ACC112 (cell line): Measurements from ENCODE around the gene WNT2B.
"Not testable (repeated sequence)": the region's sequence is repeated elsewhere in the genome, so short reads cannot be mapped to it uniquely, and the experiment has no call there.

ENCODE experiments used
- H2AFZ ChIP-seq: fragments of 200-600 bp; sonication (generic); one replicate; pipeline ENCODE4 v1.6.0; 2017; ENCODE audit warnings: antibody characterized with exemption, low read length; ENCODE audit not compliant: unreplicated experiment
- H3K27ac ChIP-seq: fragments of 200-600 bp; sonication (generic); 2 replicates; pipeline ENCODE4 v1.5.1; 2014; ENCODE audit warnings: low read depth, mild to moderate bottlenecking, antibody characterized with exemption, low read length, moderate library complexity
- H3K27me3 ChIP-seq: fragments of 200-600 bp; sonication (generic); 2 replicates; pipeline ENCODE4 v1.6.1; 2014; ENCODE audit warnings: mild to moderate bottlenecking, antibody characterized with exemption, low read length, moderate library complexity, mixed read lengths; ENCODE audit not compliant: insufficient read depth
- H3K36me3 ChIP-seq: fragments of 200-600 bp; sonication (generic); 2 replicates; pipeline ENCODE4 v1.6.1; 2016; ENCODE audit warnings: mild to moderate bottlenecking, antibody characterized with exemption, low read length, moderate library complexity, mixed read lengths; ENCODE audit not compliant: insufficient read depth
- H3K4me1 ChIP-seq: fragments of 200-600 bp; sonication (generic); one replicate; pipeline ENCODE4 v1.6.1; 2016; ENCODE audit warnings: low read length, mixed read lengths; ENCODE audit not compliant: insufficient read depth, unreplicated experiment, control insufficient read depth
- H3K4me3 ChIP-seq: fragments of 200-600 bp; sonication (generic); 2 replicates; pipeline ENCODE4 v1.5.1; 2014; ENCODE audit warnings: mild to moderate bottlenecking, low read depth, low read length
- H3K79me2 ChIP-seq: fragments of 200-600 bp; sonication (generic); one replicate; pipeline ENCODE4 v1.6.0; 2016; ENCODE audit warnings: low read length; ENCODE audit not compliant: control insufficient read depth, unreplicated experiment, insufficient read depth

Gene WNT2B

GRCh38 chr1:112478314-112478713 is 30.5 kb upstream of the WNT2B start:
- Histone ChIP-seq H3K4me1 (no peaks in the 10 kb centered on the region), H3K36me3 (no peaks in the 10 kb centered on the region), H3K27me3 (no peaks in the 10 kb centered on the region), H2AFZ (no peak overlapping the region), H3K4me3 (no peak overlapping the region), H3K79me2 (no peaks in the 10 kb centered on the region), H3K27ac (no peak overlapping the region)

- H3K27ac ChIP-seq, H3K36me3 ChIP-seq, H3K27me3 ChIP-seq, H3K79me2 ChIP-seq, H3K4me1 ChIP-seq, H3K4me3 ChIP-seq, H2AFZ ChIP-seq: not testable (repeated sequence)
Measured at GRCh38 chr1:112486063-112486462, 22.7 kb upstream of the WNT2B start.

GRCh38 chr1:112487686-112488085 is 21.1 kb upstream of the WNT2B start:
- not testable (repeated sequence) for H3K4me3 ChIP-seq, H3K4me1 ChIP-seq, H3K79me2 ChIP-seq, H2AFZ ChIP-seq, H3K36me3 ChIP-seq, H3K27ac ChIP-seq, H3K27me3 ChIP-seq

- Histone ChIP-seq H3K27me3 (no peaks in the 10 kb centered on the region), H3K4me1 (no peaks in the 10 kb centered on the region), H2AFZ (no peak overlapping the region), H3K79me2 (no peaks in the 10 kb centered on the region), H3K36me3 (no peaks in the 10 kb centered on the region), H3K27ac (no peak overlapping the region), H3K4me3 (no peak overlapping the region)
Measured at GRCh38 chr1:112488141-112488540, 20.6 kb upstream of the WNT2B start.

- Histone ChIP-seq H3K4me3 (no peak overlapping the region), H2AFZ (no peak overlapping the region), H3K27ac (no peak overlapping the region), H3K4me1 (no peaks in the 10 kb centered on the region), H3K79me2 (no peaks in the 10 kb centered on the region), H3K27me3 (no peaks in the 10 kb centered on the region), H3K36me3 (no peaks in the 10 kb centered on the region)
Measured at GRCh38 chr1:112492076-112492475, 16.7 kb upstream of the WNT2B start.

- no peak overlapping the region for H2AFZ ChIP-seq
- no peaks in the 10 kb centered on the region for H3K79me2 ChIP-seq
- no peaks in the 10 kb centered on the region for H3K27me3 ChIP-seq
- no peak overlapping the region for H3K4me3 ChIP-seq
- H3K36me3 ChIP-seq = no peaks in the 10 kb centered on the region
- no peak overlapping the region for H3K27ac ChIP-seq
- H3K4me1 ChIP-seq = no peaks in the 10 kb centered on the region
Measured at GRCh38 chr1:112493351-112493750, 15.4 kb upstream of the WNT2B start.

GRCh38 chr1:112496290-112496689 is 12.5 kb upstream of the WNT2B start:
- H3K36me3 ChIP-seq = no peaks in the 10 kb centered on the region
- no peak overlapping the region for H3K4me3 ChIP-seq
- H2AFZ ChIP-seq = no peak overlapping the region
- H3K27me3 ChIP-seq = no peaks in the 10 kb centered on the region
- no peak overlapping the region for H3K27ac ChIP-seq
- no peaks in the 10 kb centered on the region for H3K79me2 ChIP-seq
- H3K4me1 ChIP-seq = peaks cover under 1% of the 10 kb centered on the region

- Histone ChIP-seq H2AFZ (peak overlapping the region; percentile 83), H3K27ac (no peak overlapping the region), H3K79me2 (no peaks in the 10 kb centered on the region), H3K27me3 (peaks cover under 1% of the 10 kb centered on the region; the same call in 1 of the 2 replicates), H3K4me1 (peaks cover 5% of the 10 kb centered on the region), H3K36me3 (no peaks in the 10 kb centered on the region), H3K4me3 (peak overlapping the region; percentile 78)
Measured at GRCh38 chr1:112501810-112502641, 6.7 kb upstream of the WNT2B start.

- Histone ChIP-seq H2AFZ (no peak overlapping the region), H3K36me3 (no peaks in the 10 kb centered on the region), H3K27me3 (peaks cover 9% of the 10 kb centered on the region; the same call in 1 of the 2 replicates), H3K4me3 (no peak overlapping the region), H3K4me1 (peaks cover 6% of the 10 kb centered on the region), H3K79me2 (no peaks in the 10 kb centered on the region), H3K27ac (no peak overlapping the region)
Measured at GRCh38 chr1:112502826-112503225, 5.9 kb upstream of the WNT2B start.

GRCh38 chr1:112504001-112504660 is 4.6 kb upstream of the WNT2B start:
- Histone ChIP-seq H3K4me3 (no peak overlapping the region), H2AFZ (no peak overlapping the region), H3K36me3 (no peaks in the 10 kb centered on the region), H3K4me1 (peaks cover 13% of the 10 kb centered on the region), H3K27me3 (peaks cover 22% of the 10 kb centered on the region), H3K79me2 (no peaks in the 10 kb centered on the region), H3K27ac (no peak overlapping the region)
